K562 (cell line): ENCODE data around the gene YAE1. TPM values are rescaled to one million over a fixed set of nuclear protein-coding genes. Genes with fewer than 3 reads are reported as not detected.

Experiments
- ARNT ChIP-seq, 2 experiments: fragments of 450-650 bp; IDR thresholded peaks; 2 replicates each; pipeline ENCODE4 v1.6.1; 2016; ENCODE audit warnings: mild to moderate bottlenecking in 1 of 2
- BRCA1 ChIP-seq, 2 experiments: fragments of 450-650 bp in 1 of 2; sonication (generic) in 1 of 2; formaldehyde crosslinking in 1 of 2; IDR thresholded peaks; 2 replicates each; pipeline versions ENCODE4 v1.5.0 to v1.6.1; 2017 to 2020; ENCODE audit warnings: mild to moderate bottlenecking in 1 of 2, missing genetic modification reagents in 1 of 2
- CAMTA2 ChIP-seq: fragments of 250-450 bp; sonication (Bioruptor Pico); conservative IDR thresholded peaks from 2 replicates; pipeline ENCODE4 v1.5.1; 2022
- CHD4 ChIP-seq: fragments of 200-600 bp; sonication (generic); IDR thresholded peaks from 3 replicates; pipeline ENCODE4 v1.6.1; 2012; ENCODE audit warnings: low read depth, mild to moderate bottlenecking, mixed read lengths, low read length, inconsistent platforms; ENCODE audit not compliant: insufficient read depth, insufficient replicate concordance, poor library complexity, severe bottlenecking
- EGR1 ChIP-seq: fragments of 450-650 bp; conservative IDR thresholded peaks from 2 replicates; pipeline ENCODE4 v1.6.1; 2017; ENCODE audit warnings: mild to moderate bottlenecking
- ETV1 ChIP-seq: fragments of 450-650 bp; conservative IDR thresholded peaks from 2 replicates; pipeline ENCODE4 v1.6.1; 2016; ENCODE audit warnings: missing genetic modification characterization, control low read depth, low read depth, missing compliant biosample characterization
- FOXK2 ChIP-seq, 2 experiments: fragments of 450-650 bp; IDR thresholded peaks in 1 of 2; conservative IDR thresholded peaks in 1 of 2; 2 replicates each; pipeline ENCODE4 v1.6.1; 2016; ENCODE audit warnings: low read depth in 2 of 2, mild to moderate bottlenecking in 1 of 2
- FOXO4 ChIP-seq: fragments of 450-650 bp; formaldehyde crosslinking; IDR thresholded peaks from 2 replicates; pipeline ENCODE4 v1.4.0; 2020; ENCODE audit warnings: mild to moderate bottlenecking, moderate library complexity
- GABPA ChIP-seq: fragments of 200-800 bp; sonication (Bioruptor generic); conservative IDR thresholded peaks from 2 replicates; pipeline ENCODE4 v1.6.1; 2016; ENCODE audit warnings: low read depth, missing genetic modification characterization, missing compliant biosample characterization
- KLF16 ChIP-seq: IDR thresholded peaks from 2 replicates; pipeline ENCODE4 v1.6.1; 2016; ENCODE audit warnings: antibody characterized with exemption
- MCM5 ChIP-seq: fragments of 450-650 bp; IDR thresholded peaks from 2 replicates; pipeline ENCODE4 v1.6.1; 2016; ENCODE audit warnings: low read depth
- MEIS2 ChIP-seq: fragments of 450-650 bp; IDR thresholded peaks from 2 replicates; pipeline ENCODE4 v1.6.1; 2014; ENCODE audit warnings: mild to moderate bottlenecking; ENCODE audit not compliant: partially characterized antibody
- MYC ChIP-seq, 2 experiments: fragments of 250-450 bp in 1 of 2; sonication (Bioruptor Pico) in 1 of 2; IDR thresholded peaks; 2 replicates each; pipeline versions ENCODE4 v1.5.1 to v1.6.1; 2012 to 2021; ENCODE audit warnings: low read depth in 2 of 2, borderline replicate concordance in 1 of 2, improper control_type of control experiment in 1 of 2, low read length in 1 of 2, mild to moderate bottlenecking in 1 of 2, moderate library complexity in 1 of 2
- NR1H2 ChIP-seq: sonication (generic); formaldehyde crosslinking; IDR thresholded peaks from 2 replicates; pipeline ENCODE4 v1.4.0; 2020; ENCODE audit warnings: mild to moderate bottlenecking, missing genetic modification reagents
- POU5F1 ChIP-seq: fragments of 150-350 bp; IDR thresholded peaks from 2 replicates; pipeline ENCODE4 v1.6.1; 2014; ENCODE audit warnings: borderline replicate concordance, low read length, low read depth, mild to moderate bottlenecking; ENCODE audit not compliant: partially characterized antibody
- PRPF4 ChIP-seq: fragments of 200-400 bp; formaldehyde crosslinking; IDR thresholded peaks from one replicate; pipeline ENCODE4 v1.6.1; 2017; ENCODE audit warnings: low read length, low read depth, mild to moderate bottlenecking; ENCODE audit not compliant: insufficient read depth, poor library complexity, severe bottlenecking
- RNF2 ChIP-seq: sonication (generic); IDR thresholded peaks from 2 replicates; pipeline ENCODE4 v1.6.1; 2016
- SMAD2 ChIP-seq: fragments of 150-350 bp; IDR thresholded peaks from 2 replicates; pipeline ENCODE4 v1.6.1; 2014; ENCODE audit warnings: low read depth, mild to moderate bottlenecking, low read length
- TBP ChIP-seq: optimal IDR thresholded peaks from 2 replicates; pipeline ENCODE3; 2011; ENCODE audit warnings: low read depth, low read length, improper control_type of control experiment
- TCFL5 ChIP-seq: fragments of 250-450 bp; sonication (Bioruptor Pico); conservative IDR thresholded peaks from 2 replicates; pipeline ENCODE4 v1.6.1; 2021; ENCODE audit warnings: mild to moderate bottlenecking, moderate library complexity, matching md5 sums
- ZNF449 ChIP-seq: fragments of 250-450 bp; sonication (Bioruptor Pico); IDR thresholded peaks from 2 replicates; pipeline ENCODE4 v1.8.0; 2022; ENCODE audit warnings: moderate library complexity, mild to moderate bottlenecking, inconsistent platforms
- ZNF507 ChIP-seq: conservative IDR thresholded peaks from 2 replicates; pipeline ENCODE4 v1.6.1; 2017; ENCODE audit warnings: missing genetic modification characterization, missing compliant biosample characterization
- ZNF644 ChIP-seq: fragments of 200-800 bp; sonication (Bioruptor generic); IDR thresholded peaks from 2 replicates; pipeline ENCODE4 v1.6.1; 2016; ENCODE audit warnings: low read depth, missing genetic modification characterization, missing compliant biosample characterization
- polyA plus RNA-seq, 8 experiments: library from polyadenylated mRNA; depleted of rRNA in 4 of 8; stranded (reverse) in 5 of 8; unstranded in 3 of 8; fragments of >200 nt; fragmentation: Nextera tagmentation in 2 of 8; fragmentation: Illumina TruSeq in 1 of 8; extraction: Ambion mirVana in 2 of 8; extraction: Trizol in 1 of 8; gene quantifications; 2 replicates each; pipeline versions ENCODE4 v1.2.1 to v1.2.3, GENCODE V29; 2011 to 2014; ENCODE audit warnings: inconsistent platforms in 1 of 8, missing spikeins in 1 of 8
- total RNA-seq, 7 experiments: library from RNA; depleted of rRNA in 6 of 7; stranded (reverse); fragments of >200 nt in 6 of 7; fragmentation: Illumina TruSeq in 2 of 7; extraction: Trizol in 2 of 7; gene quantifications; 2 replicates each; pipeline versions ENCODE4 v1.2.1 to v1.2.3, GENCODE V29; 2011 to 2021; ENCODE audit warnings: low replicate concordance in 1 of 7

The YAE1 gene
- total and polyA plus RNA-seq, 9 of the 15 experiments (the other 6 are each of a cell fraction or from before 2014, with no cell fraction given): 15.2 to 63.4 (median 30.1) TPM

GRCh38 chr7:39566023-39566921 is at the start of gene YAE1 (continued):
- peak in 1 of 2 experiments; percentile 13; a peak in 1 of 4 replicates for TF ChIP-seq ARNT (IDR thresholded peaks at IDR 0.05)
- TF ChIP-seq EGR1: peak; percentile 86
- TF ChIP-seq POU5F1: no peak
- TF ChIP-seq NR1H2 (CRISPR knock-in tag): 0 out of 2 replicates have a peak, but pooled peaks have one; percentile 38
- no peak for TF ChIP-seq KLF16
- no peak for TF ChIP-seq ZNF507 (tag)
- TF ChIP-seq FOXO4 (CRISPR knock-in tag): no peak
- TF ChIP-seq CAMTA2 (CRISPR knock-in tag): no peak
- TF ChIP-seq BRCA1 (IDR thresholded peaks at IDR 0.05): no peak
- TF ChIP-seq BRCA1 (CRISPR knock-in tag; IDR thresholded peaks at IDR 0.05): no peak
- no peak for TF ChIP-seq MEIS2
- TF ChIP-seq PRPF4: no peak
- peak; percentile 78 for TF ChIP-seq TBP
- TF ChIP-seq FOXK2 (conservative IDR thresholded peaks at IDR 0.05 in 1 of 2, IDR thresholded peaks at IDR 0.05 in 1 of 2; ENCODE audit: low read depth in 2 of 2): peak; percentile 15 to 20; a peak in 1 of 4 replicates
- TF ChIP-seq ETV1 (tag): peak; percentile 75
- no peak for TF ChIP-seq SMAD2
- TF ChIP-seq CHD4: no peak
- TF ChIP-seq TCFL5: no peak
- TF ChIP-seq MYC (IDR thresholded peaks at IDR 0.05; ENCODE audit: low read depth, low read length): peak; percentile 81
- no peak for TF ChIP-seq MYC (CRISPR knock-in tag; IDR thresholded peaks at IDR 0.05; ENCODE audit: borderline replicate concordance, low read depth)
- TF ChIP-seq ZNF644: no peak
- peak; percentile 64 for TF ChIP-seq RNF2
- TF ChIP-seq MCM5: no peak
- no peak for TF ChIP-seq ZNF449 (CRISPR knock-in tag)
- TF ChIP-seq GABPA (tag): peak; percentile 97
